GM12891 (cell line): ENCODE data around the gene CLDN3.

Source experiments
- POLR2A ChIP-seq: IDR thresholded peaks from 2 replicates; pipeline ENCODE4 v1.6.1; 2011; ENCODE audit warnings: low read depth, low read length, control low read depth
- POLR2AphosphoS5 ChIP-seq: IDR thresholded peaks from 2 replicates; pipeline ENCODE4 v1.6.1; 2011; ENCODE audit warnings: low read depth, low read length, control low read depth
- SPI1 ChIP-seq: IDR thresholded peaks from 2 replicates; pipeline ENCODE4 v1.6.1; 2011; ENCODE audit warnings: low read depth, low read length, control low read depth
- TAF1 ChIP-seq: IDR thresholded peaks from 2 replicates; pipeline ENCODE4 v1.6.1; 2011; ENCODE audit warnings: low read depth, low read length, control low read depth

GRCh38 chr7:73726083-73726466 lies 44.0 kb downstream of the CLDN3 start:
- TF ChIP-seq SPI1 = no peak
- no peak for TF ChIP-seq POLR2A
- TF ChIP-seq POLR2AphosphoS5 = no peak
- TF ChIP-seq TAF1 = no peak
